HL-60/S4 (cell line): ENCODE results near the gene ARFIP1.

Source experiments
- in situ Hi-C: fragments of 300-500 bp; cut with MboI; formaldehyde crosslinking; loops from 2 replicates; pipeline ENCODE4 v1.14.3; 2022; ENCODE audit warnings: low sequenced_read_pairs

The ARFIP1 gene

DNA sequence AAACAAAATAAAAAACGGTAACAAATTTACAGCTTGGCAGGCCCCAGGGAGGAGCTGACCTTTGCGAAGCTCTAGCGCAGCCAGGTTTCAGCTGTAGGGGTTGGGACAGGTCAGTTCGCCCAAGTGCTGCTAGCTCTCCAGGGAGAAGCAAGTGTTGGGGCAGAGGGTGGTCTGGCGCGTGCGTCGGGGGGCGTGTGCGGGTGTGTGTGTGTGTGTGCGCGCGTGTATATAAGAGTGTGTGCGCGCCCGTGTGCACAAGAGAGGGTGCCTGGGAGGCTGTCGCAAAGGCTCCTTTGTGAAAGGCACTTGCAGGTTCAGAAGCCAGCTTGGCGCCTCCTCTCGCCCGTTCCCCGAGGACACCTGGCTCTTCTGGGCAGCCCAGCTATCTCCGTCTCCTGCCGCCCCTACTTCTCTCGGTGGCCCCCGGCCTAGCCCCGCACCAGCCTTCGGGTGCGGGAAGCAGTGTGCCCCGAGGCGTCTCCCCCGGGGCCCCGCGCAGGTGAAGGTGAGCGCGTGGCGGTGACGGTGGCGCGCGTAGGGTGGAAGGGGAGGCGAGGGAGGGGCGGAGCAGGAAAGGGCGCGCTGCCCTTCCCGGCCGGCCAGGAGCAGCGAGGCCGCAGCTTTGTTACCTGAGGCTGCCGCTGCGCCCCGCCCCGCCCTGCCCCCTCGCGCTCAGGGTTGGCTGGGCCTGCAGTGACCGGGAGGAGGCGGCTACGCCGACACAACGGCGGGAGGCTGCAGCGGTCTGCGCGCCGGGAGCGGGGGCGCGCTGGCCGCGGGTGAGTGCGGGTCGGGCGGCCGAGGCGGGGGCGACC is 156.1 kb downstream of the ARFIP1 start, which contains the start of gene FHDC1:
TSS of gene FHDC1 (plus strand) at position 693 of the 815 bp plus-strand sequence. CDS start 6,735 bp downstream, outside the sequence.
- in situ Hi-C loops = no loop called here

GRCh38 chr4:152936446-152937335 is 156.9 kb downstream of the ARFIP1 start:
- in situ Hi-C loops = no loop called here

DNA sequence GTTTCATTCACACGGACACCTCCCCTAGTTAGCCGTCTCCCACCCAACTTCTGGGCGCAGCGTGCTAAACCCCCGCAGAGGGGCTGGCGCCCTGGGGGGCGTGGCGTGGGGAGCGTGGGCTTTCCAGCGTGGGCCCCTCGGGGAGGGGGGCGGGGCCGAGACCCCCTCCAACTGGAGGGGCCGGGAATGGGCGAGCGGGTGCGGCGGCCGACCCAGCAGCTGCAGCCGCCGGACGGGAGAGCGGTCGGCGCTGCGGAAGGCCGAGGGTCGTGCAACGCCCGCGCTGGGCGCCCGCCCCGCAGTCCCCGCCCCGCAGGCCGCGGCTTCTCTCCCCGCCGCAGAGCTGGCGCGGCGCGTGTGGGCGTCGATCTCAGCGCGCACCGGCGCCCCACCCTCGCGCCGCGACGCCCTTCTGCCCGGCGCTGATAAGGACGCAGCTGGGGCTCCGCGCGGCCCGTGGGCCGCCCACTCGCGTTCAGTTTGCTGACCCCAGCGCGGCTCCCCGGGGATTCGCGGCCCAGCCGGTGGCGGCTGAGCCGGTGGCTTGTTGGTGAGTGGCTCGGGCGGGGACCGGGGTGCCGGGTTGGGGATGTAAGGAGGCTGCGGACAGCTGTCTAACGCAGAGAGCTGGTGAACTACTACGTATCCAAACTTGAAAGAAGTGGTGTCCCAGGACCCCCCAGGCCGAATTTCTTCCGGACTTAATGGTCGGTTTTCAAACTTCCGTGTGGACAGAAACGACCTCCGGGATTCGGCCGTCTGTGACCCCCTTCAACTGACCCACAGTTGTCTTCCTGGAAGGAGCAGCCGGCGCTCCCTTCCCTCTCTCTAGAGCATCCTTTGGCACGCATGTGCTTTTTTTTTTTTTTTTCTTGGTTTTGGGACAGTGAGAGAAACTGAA is 157.8 kb downstream of the ARFIP1 start:
- in situ Hi-C loops = no loop called here

DNA sequence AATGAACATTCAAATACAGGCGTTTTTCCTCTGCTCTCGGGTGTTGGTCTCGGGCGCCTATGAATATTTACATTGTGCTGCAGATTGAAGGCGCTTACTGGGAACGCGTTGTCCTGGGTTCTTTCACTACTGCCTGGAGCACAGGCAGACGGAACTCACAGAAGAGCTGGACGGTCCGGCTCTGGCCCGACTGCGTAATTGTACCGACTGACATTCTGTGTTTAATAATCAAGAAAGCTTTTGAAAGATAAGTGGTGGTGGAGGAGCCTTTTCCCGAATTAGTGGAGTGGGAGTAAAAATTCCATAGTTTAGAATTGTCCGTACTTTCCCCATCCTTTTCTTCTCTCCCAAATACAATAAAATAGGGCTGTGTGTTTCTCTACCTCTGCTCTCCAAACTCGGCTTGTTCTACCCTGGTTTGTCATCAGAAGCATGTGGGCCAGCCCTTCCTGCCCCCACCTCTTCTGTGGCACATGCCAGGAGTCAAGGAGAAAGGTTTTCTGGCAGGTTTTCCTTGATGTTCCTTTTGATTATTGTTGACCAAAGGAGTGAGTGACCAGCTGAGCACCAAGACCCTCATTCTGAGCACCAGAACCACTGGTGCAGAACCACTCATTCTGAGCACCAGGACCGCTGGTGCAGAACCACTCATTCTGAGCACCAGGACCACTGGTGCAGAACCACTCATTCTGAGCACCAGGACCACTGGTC is 158.6 kb downstream of the ARFIP1 start:
- in situ Hi-C loops = no loop called here

- in situ Hi-C loops = no loop called here
Measured at GRCh38 chr4:152939621-152940020, 159.9 kb downstream of the ARFIP1 start.

GRCh38 chr4:152940461-152940860 is 160.7 kb downstream of the ARFIP1 start:
- in situ Hi-C loops = no loop called here

GRCh38 chr4:152941411-152941810 is 161.7 kb downstream of the ARFIP1 start:
- in situ Hi-C loops = no loop called here

DNA sequence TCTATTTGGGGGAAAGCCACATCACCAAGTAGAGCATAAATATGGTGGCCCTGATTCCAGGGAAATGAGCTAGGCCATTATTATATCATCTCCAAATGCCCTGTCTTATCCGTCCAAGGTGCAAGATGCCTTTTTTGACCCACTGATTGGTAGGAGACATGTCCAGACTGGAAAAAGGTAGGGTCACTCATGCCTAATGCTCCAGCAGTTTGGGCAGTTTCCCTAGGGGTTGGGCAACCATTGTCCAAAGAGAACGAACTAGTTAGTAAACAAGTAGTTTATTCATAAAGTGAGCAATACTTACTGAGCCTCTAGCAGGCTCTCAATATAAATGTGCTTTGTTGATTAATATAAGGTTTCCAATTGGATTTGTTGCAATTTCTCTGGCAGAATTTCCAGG is 162.6 kb downstream of the ARFIP1 start:
- in situ Hi-C loops = no loop called here

- in situ Hi-C loops = no loop called here
Measured at GRCh38 chr4:152943672-152944071, 163.9 kb downstream of the ARFIP1 start.

DNA sequence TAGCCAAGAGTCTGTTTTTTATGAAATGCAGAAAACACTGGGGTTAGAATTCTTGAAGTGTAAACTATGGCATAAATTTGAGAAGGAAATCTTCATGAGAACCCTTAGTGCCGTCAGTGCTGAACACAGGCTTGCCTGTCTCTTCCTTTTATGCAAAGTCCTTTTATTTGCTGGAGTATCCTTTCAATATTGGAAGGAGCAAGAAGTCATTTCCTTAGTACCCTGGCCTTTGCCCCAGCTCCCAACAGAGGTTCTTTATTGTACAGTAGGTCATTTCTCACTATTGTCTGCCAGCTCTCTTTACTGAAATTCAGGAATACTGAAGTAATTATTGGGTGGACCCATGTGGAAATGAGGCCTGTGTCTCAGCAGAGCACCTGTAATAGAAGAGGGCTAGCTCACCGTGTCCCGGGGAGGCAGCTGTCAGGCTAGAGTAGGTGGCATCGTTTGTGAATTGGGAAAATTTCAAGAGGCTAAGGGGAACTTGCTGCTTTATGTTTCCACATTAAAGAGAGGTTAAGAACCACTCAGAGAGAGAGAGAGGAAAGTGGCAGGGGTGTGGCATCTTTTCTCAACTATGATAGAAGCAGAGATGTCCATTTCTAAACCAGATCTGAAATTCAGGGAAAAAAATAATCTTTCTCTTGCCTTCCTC is 165.0 kb downstream of the ARFIP1 start:
- in situ Hi-C loops = no loop called here

DNA sequence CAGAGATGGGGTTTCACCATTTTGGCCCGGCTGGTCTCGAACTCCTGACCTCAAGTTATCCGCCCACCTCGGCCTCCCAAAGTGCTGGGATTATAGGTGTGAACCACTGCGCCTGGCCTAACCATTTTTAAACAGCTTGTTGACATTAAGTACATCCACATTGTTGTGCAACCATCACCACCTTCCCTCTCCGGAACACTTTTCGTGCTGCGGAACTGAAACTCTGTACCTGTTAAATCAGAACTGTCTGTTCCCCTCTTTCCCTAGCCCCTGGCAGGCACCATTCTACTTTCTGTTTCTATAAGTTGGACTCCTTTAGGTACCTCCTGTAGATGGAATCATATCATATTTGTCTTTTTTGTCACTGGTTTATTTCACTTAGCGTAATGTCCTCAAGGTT is 165.9 kb downstream of the ARFIP1 start:
- in situ Hi-C loops = no loop called here

GRCh38 chr4:152946446-152946845 is 166.7 kb downstream of the ARFIP1 start:
- in situ Hi-C loops = no loop called here

DNA sequence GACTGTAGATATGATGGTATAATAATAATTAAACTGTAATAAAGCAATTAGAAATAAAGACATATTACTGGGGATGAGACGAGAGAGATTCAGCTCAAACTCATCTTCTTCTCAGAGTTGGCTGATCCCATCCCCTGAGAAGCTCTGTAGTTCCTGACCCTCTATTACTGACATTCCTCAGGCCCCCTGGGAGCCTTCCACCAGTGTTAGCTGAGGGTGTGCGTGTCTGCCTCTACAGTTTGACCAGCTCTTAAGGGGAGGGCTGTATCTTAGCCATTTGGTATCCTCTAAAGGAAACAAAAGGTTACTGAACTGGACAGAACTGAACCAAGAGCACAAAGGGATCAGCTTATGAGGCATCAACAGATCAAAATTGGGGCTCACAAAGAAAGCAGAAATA is 167.6 kb downstream of the ARFIP1 start:
- in situ Hi-C loops = no loop called here

- in situ Hi-C loops = no loop called here
Measured at GRCh38 chr4:152949930-152950329, 170.2 kb downstream of the ARFIP1 start.

DNA sequence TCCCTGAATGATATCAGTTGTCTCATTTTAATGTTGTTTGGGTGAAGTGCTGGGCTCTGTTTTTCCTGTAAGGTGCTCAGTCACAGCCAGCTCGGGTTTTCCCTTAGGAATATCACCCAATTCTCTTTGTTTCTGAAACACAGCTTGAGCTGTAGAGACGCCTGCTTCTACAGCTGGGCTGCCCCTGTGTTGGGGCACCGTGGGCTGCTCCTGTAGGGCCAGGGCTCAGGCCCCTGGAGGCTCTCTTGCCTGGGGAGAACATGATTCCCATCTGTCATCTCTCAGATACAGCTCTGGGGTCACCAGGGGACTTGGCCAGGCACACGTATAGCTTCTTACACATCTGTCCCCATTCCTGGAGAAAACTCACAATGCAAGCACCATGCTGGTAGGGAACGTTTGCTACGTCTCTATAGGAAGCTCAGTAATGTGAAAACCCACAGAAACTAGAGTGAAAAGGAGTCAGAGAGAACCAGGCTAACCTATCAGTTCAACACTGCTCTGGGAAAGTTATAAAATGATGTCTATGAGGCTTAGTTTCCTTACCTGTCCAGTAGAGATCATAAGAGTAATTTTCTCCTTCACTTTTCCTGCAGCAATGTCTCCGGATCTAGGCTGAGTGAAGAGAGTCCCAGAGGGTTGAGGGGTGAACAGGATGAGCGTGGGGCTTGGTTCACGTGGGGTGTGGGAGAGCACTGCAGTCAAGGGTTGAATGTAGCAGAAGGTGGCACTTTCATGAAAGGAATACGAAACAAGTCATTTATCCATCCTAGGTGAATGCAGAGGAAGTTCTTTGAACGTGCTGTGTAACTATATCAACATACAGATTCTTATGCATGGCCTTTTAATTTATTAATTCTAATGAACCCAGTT is 170.9 kb downstream of the ARFIP1 start:
- in situ Hi-C loops = no loop called here

DNA sequence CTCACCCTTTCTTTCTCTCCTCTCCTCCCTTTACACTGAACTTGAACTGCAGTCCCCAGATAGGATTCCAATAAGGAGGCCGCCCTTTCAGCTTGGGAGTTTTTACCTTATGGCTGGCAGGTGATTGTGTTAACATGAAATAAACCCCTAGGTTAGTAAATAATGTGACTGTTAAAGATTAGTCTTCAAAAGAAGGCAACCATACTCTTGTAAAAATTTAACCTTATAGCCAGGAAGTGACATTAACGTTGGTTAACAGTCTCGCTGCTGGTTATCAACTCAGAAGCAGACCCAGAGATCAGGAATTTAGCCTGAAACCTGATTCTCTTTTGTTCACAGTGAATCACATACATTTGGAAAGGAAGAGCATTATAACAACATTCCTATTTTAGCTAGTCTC is 171.6 kb downstream of the ARFIP1 start:
- in situ Hi-C loops = no loop called here

GRCh38 chr4:152953514-152953913 is 173.8 kb downstream of the ARFIP1 start:
- in situ Hi-C loops = no loop called here

GRCh38 chr4:152954741-152955140 is 175.0 kb downstream of the ARFIP1 start:
- in situ Hi-C loops = no loop called here

DNA sequence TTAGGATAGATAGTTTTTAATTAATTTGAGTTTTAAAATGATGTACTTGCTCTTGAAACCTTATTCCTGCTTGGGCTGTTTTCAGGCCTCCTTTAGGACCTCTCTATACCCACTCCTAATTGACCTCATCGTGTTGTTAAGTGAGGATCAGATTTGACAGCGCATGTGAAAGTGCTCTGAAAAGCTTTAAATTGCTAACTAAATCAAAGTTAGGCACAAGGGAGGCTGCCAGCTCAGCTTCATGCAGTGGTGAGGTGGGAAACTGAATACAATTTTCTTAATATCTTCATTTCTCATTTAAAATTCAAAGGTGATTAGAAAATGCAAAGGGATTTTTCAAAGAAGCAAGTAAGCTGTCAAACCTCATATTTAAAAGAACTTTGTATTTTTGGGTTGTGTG is 176.4 kb downstream of the ARFIP1 start:
- in situ Hi-C loops = no loop called here
